H4 (cell line): ENCODE data around the gene L3HYPDH. TPM values are rescaled to one million over a fixed set of nuclear protein-coding genes. Genes with fewer than 3 reads are reported as not detected.

Experiments
- DNase-seq: peaks from one replicate; pipeline ENCODE4 v3.0.0-alpha.2; 2015; ENCODE audit warnings: low spot score
- total RNA-seq: library from RNA; depleted of rRNA; stranded (reverse); fragments of >200 nt; shearing (Covaris generic); gene quantifications from 2 replicates; pipeline ENCODE4 v1.2.3, GENCODE V29; 2014; rRNA removed

The L3HYPDH gene
- total RNA-seq, 1 experiment from 2014 or later, result 60.8 TPM

DNA sequence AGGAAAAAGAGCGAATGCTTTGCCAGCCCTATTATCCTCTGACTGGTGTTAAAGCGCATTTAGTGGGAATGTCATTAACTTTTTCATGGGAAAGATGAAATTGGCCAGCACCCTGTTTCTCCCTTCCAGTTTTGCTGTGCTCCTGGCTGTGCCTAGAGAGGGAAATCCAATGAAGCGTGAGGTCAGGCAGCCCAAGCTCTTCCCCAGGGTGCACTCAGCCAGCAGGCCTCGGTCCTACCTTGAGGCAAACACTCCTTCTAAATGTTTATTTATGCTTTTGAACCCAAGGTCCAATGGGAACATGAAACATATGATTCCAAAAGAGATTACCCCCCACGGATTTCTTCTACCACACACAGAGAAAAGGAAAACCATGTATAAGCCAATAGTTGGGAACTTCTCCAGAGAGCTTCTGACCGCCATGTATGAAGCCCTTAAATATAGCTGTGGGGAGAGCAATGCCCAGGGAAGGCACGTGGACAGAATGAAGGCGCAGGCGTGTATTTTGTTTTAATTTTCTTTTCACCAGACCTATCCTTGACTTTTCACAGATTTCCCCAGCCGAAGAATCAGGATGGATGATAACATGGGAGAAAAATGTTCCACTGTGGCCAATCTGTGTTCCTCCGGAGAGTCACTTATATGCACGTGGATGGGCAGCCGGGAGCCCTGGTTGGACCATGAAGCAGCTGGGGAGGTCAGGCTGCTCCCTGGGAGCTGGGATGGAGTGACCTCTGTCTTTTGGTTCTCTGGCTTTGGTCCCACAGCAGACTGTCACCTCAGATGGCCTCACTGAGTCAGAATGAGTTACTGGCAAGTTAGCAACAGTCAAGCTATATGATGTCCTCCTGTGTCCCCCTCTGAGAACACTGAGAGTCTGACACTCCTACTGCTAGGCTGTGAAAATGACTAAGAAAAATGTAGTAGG lies 56.3 kb downstream of the L3HYPDH start:
- no peak for DNase-seq

DNA sequence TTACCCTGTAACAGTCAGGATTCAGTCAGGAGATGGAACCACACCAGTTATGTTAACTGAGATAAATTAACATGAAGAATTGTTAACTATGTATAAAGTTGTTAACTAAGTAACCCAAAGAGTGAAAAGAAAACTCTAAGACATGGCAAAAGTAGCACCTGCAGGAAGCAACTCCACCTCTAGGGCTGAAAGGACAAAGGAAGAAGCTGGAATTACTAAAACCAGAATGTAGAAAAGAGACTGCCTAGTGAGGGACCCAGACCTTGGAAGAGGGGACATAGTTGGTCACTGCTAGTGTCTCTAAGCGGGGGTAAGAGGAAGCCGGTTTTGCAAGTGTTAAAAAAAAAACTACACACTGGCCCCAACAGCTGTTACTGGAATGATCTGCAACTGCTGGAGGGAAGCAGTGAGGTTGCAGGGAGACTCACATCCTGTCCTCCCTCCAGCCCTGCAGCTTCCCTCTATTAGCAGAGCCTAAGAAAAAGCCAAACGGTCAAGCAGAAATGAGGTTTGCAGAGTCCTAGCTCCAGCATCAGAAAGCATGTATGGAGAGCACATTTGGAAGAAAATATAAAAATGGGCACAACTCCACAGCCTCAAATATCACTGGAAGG lies 58.8 kb downstream of the L3HYPDH start:
- no peak for DNase-seq

DNA sequence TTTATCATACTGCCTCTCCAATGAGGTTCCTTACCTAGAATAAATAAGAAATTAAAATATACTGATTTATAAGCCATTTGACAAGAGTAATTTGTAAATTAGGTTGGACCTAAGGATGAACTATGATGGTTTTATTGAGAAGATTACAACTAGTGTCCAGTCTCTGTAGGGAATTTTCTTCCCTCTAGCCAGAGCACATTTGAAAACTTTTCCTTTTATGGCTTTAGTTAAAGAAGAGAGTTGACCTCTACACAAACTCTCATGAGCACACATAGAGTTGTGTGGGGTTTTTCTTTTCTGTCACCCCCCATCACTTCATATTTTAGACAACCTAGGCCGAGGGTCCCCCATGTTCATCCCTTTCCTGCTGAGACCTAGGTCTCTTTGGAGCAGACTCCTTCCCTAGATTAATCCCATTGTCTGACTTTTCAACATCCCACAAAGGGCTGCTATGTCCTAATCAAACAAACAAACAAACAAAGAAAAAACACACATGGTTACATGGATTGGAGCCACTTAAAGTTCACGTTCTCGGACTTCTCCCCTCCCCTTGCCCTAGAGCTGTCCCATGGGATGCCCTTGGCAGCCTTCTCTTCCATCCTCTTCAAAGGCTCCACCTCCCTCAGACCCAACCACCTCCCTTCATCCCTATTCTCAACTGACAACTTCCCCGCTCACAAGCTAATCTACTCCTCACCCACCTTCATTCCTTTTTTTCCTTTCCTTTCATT lies 59.7 kb downstream of the L3HYPDH start:
- no peak for DNase-seq

Other genes starting within 250 kb of the L3HYPDH start
- 0.70 and 2.1 TPM in 2 replicates for gene GPR135, start 19.0 kb downstream of the L3HYPDH start, total RNA-seq
- 145 and 168 TPM in 2 replicates for gene JKAMP, start 109 bp upstream of the L3HYPDH start, total RNA-seq
- gene CCDC175, start 92.4 kb upstream of the L3HYPDH start, total RNA-seq, result not detected in 2 replicates